Neural progenitor cell (in vitro differentiated cells): Measurements from ENCODE around the gene CHTOP. TPM values are rescaled to one million over a fixed set of nuclear protein-coding genes. Genes with fewer than 3 reads are reported as not detected.

Experiments
- DNase-seq: peaks from one replicate; pipeline ENCODE4 v3.0.0-alpha.2; 2016; ENCODE audit warnings: low spot score
- H2AFZ ChIP-seq: fragments of 200-600 bp; sonication (generic); replicated peaks from 2 replicates; pipeline ENCODE4 v1.6.1; 2016; ENCODE audit warnings: antibody characterized with exemption
- H3F3A ChIP-seq: fragments of 200-600 bp; sonication (generic); 2 replicates; pipeline ENCODE4 v1.6.1; 2016; ENCODE audit warnings: antibody characterized with exemption, low read depth
- H3K27ac ChIP-seq: fragments of 200-600 bp; sonication (generic); 2 replicates; pipeline ENCODE4 v1.5.1; 2016; ENCODE audit warnings: mild to moderate bottlenecking
- H3K27me3 ChIP-seq: fragments of 200-600 bp; sonication (generic); 2 replicates; pipeline ENCODE4 v1.6.1; 2016; ENCODE audit warnings: mild to moderate bottlenecking, moderate library complexity
- H3K36me3 ChIP-seq: fragments of 200-600 bp; sonication (generic); 2 replicates; pipeline ENCODE4 v1.5.1; 2016
- H3K4me1 ChIP-seq: fragments of 200-600 bp; sonication (generic); 2 replicates; pipeline ENCODE4 v1.6.1; 2016; ENCODE audit warnings: mixed run types
- H3K4me2 ChIP-seq: fragments of 200-600 bp; sonication (generic); 2 replicates; pipeline ENCODE4 v1.6.1; 2016
- H3K4me3 ChIP-seq: fragments of 200-600 bp; sonication (generic); 2 replicates; pipeline ENCODE4 v1.5.1; 2016
- H3K79me2 ChIP-seq: fragments of 200-600 bp; sonication (generic); 2 replicates; pipeline ENCODE4 v1.6.1; 2016; ENCODE audit warnings: low read depth
- H3K9ac ChIP-seq: fragments of 200-600 bp; sonication (generic); 2 replicates; pipeline ENCODE4 v1.6.1; 2016
- H3K9me3 ChIP-seq: fragments of 200-600 bp; sonication (generic); 2 replicates; pipeline ENCODE4 v1.5.1; 2016; ENCODE audit warnings: low read depth
- H4K20me1 ChIP-seq: fragments of 200-600 bp; sonication (generic); 2 replicates; pipeline ENCODE4 v1.6.1; 2016; ENCODE audit warnings: low read depth
- H3K27ac Mint-ChIP-seq: 3 replicates; pipeline ENCODE4 v1.8.0; 2021; ENCODE audit warnings: mixed read lengths
- H3K27me3 Mint-ChIP-seq: 2 replicates; pipeline ENCODE4 v1.8.0; 2022; ENCODE audit warnings: low read depth, mild to moderate bottlenecking, inconsistent platforms, moderate library complexity, mixed read lengths; ENCODE audit not compliant: insufficient read depth
- H3K36me3 Mint-ChIP-seq: 3 replicates; pipeline ENCODE4 v1.8.0; 2021; ENCODE audit warnings: mixed read lengths
- H3K4me1 Mint-ChIP-seq: 3 replicates; pipeline ENCODE4 v1.8.0; 2021; ENCODE audit warnings: mixed read lengths
- H3K4me3 Mint-ChIP-seq: 3 replicates; pipeline ENCODE4 v1.8.0; 2021; ENCODE audit warnings: mild to moderate bottlenecking, moderate library complexity, mixed read lengths
- H3K9me3 Mint-ChIP-seq: 3 replicates; pipeline ENCODE4 v1.8.0; 2020; ENCODE audit warnings: mixed read lengths
- EZH2 ChIP-seq: fragments of 200-600 bp; sonication (generic); IDR thresholded peaks from 2 replicates; pipeline ENCODE4 v1.6.1; 2017; ENCODE audit warnings: antibody characterized with exemption, mild to moderate bottlenecking, moderate library complexity
- EZH2phosphoT487 ChIP-seq: fragments of 200-600 bp; sonication (generic); IDR thresholded peaks from 2 replicates; pipeline ENCODE4 v1.6.1; 2017; ENCODE audit warnings: antibody characterized with exemption
- total RNA-seq: library from RNA; depleted of rRNA; stranded (reverse); fragments of >200 nt; gene quantifications from 2 replicates; pipeline ENCODE4 v1.2.3, GENCODE V29; 2015; ENCODE audit warnings: low replicate concordance
- TF ChIP-seq, protein P1 (sequence below): fragments of 200-600 bp; sonication (generic); IDR thresholded peaks from 2 replicates; pipeline ENCODE4 v1.5.1; 2017; ENCODE audit warnings: antibody characterized with exemption, mild to moderate bottlenecking

CHTOP gene
- total RNA-seq, 1 donor from 2014 or later, result 96.1 TPM

GRCh38 chr1:153612755-153613331, 21.0 kb upstream of the CHTOP start, which contains the start of gene S100A16:
Gene S100A16, minus strand, starts transcription at chr1:153613137. Its CDS starts 4,986 bp downstream, at chr1:153608151.
- no peak within 1 kb of the TSS for H3K27ac ChIP-seq
- no peak within 1 kb of the TSS for H3K9ac ChIP-seq
- DNase-seq, result no peak
- peaks cover 31% of the 10 kb centered on the region for H3K4me1 ChIP-seq
- Mint-ChIP-seq H3K36me3 (no peaks in the 10 kb centered on the region), H3K4me1 (peaks cover 24% of the 10 kb centered on the region), H3K9me3 (no peaks in the 10 kb centered on the region), H3K4me3 (no peak within 1 kb of the TSS), H3K27me3 (peaks cover 10% of the 10 kb centered on the region), H3K27ac (peak within 1 kb of the TSS; percentile 33)
- H3K4me3 ChIP-seq, result peak within 1 kb of the TSS; percentile 27
- no peaks in the 10 kb centered on the region for H3K27me3 ChIP-seq
- H4K20me1 ChIP-seq, result no peaks in the 10 kb centered on the region
- no peaks in the 10 kb centered on the region for H3K9me3 ChIP-seq
- H2AFZ ChIP-seq, result peak within 1 kb of the TSS; percentile 85
- TF ChIP-seq EZH2 (no peak), EZH2phosphoT487 (no peak)
- TF ChIP-seq, protein P1, sequence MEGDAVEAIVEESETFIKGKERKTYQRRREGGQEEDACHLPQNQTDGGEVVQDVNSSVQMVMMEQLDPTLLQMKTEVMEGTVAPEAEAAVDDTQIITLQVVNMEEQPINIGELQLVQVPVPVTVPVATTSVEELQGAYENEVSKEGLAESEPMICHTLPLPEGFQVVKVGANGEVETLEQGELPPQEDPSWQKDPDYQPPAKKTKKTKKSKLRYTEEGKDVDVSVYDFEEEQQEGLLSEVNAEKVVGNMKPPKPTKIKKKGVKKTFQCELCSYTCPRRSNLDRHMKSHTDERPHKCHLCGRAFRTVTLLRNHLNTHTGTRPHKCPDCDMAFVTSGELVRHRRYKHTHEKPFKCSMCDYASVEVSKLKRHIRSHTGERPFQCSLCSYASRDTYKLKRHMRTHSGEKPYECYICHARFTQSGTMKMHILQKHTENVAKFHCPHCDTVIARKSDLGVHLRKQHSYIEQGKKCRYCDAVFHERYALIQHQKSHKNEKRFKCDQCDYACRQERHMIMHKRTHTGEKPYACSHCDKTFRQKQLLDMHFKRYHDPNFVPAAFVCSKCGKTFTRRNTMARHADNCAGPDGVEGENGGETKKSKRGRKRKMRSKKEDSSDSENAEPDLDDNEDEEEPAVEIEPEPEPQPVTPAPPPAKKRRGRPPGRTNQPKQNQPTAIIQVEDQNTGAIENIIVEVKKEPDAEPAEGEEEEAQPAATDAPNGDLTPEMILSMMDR, result no peak
- peak within 1 kb of the TSS; percentile 67 for H3K4me2 ChIP-seq
- no peaks in the 10 kb centered on the region for H3F3A ChIP-seq
- no peaks in the 10 kb centered on the region for H3K79me2 ChIP-seq
- H3K36me3 ChIP-seq, result no peaks in the 10 kb centered on the region

DNA sequence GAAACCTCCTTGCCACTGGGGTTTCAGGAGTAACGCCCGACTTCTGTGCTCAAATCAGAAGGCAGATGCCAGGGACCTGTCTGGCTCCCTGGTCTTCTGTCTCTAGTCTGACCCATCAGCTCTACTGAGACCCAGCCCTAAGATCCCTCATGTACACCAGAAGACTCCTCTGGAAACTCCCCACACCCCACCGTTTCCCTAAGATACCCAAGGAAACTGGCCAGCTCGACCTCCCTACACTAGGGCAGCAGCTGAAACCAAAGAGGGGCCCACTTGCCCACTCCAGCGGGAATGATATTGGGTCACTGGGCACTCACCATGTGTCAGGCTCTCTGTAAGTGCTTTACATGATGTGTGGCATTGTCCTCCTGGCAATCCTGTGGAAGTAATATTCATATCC, 20.5 kb upstream of the CHTOP start:
- no peak overlapping the region for H3K9ac ChIP-seq
- Mint-ChIP-seq H3K27ac (peak overlapping the region; percentile 33), H3K4me1 (peaks cover 21% of the 10 kb centered on the region), H3K27me3 (peaks cover 10% of the 10 kb centered on the region), H3K4me3 (no peak overlapping the region), H3K36me3 (peaks cover under 1% of the 10 kb centered on the region), H3K9me3 (no peaks in the 10 kb centered on the region)
- H3K36me3 ChIP-seq, result no peaks in the 10 kb centered on the region
- H3K79me2 ChIP-seq, result no peaks in the 10 kb centered on the region
- DNase-seq, result no peak
- H3K4me1 ChIP-seq, result peaks cover 29% of the 10 kb centered on the region
- no peaks in the 10 kb centered on the region for H4K20me1 ChIP-seq
- H3K27me3 ChIP-seq, result no peaks in the 10 kb centered on the region
- no peaks in the 10 kb centered on the region for H3F3A ChIP-seq
- no peak overlapping the region for H3K27ac ChIP-seq
- no peak overlapping the region for H3K4me3 ChIP-seq
- no peak overlapping the region for H3K4me2 ChIP-seq
- H2AFZ ChIP-seq, result no peak overlapping the region
- TF ChIP-seq, protein P1, result no peak
- TF ChIP-seq EZH2 (no peak), EZH2phosphoT487 (no peak)
- no peaks in the 10 kb centered on the region for H3K9me3 ChIP-seq

DNA sequence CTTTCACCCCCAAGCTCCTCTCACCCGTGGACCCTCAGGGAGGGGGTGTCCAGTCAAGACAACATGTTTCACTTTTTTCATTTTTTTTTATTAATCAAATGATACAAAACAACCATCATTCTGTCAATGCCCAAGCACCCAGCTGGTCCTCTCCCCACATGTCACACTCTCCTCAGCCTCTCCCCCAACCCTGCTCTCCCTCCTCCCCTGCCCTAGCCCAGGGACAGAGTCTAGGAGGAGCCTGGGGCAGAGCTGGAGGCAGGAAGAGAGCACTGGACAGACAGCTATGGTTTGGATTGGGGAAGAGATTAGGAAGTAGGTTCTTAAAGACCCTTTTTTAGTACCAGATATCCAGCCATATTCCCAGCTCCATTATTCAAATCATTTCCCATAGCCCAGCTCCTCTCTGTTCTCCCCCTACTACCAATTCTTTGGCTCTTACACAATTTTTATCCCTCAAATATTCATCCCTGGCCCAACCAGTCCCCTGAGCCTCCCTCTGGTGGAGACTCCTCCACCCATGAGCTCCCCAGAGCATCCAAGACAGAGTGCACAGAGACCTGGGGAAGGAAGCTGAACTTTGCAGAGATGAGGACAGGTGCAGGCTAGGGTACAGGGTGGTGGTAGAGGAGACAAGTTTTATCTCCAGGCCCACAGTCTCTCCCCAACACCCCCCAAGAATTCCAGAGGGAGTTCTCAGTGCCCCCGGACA, 19.5 kb upstream of the CHTOP start:
- Mint-ChIP-seq H3K36me3 (peaks cover 5% of the 10 kb centered on the region), H3K4me3 (no peak overlapping the region)
- H3K4me1 ChIP-seq, result peaks cover 20% of the 10 kb centered on the region

More for the DNA sequence above, 19.5 kb upstream of the CHTOP start:
- no peak overlapping the region for H3K27ac ChIP-seq
- no peak overlapping the region for H3K4me2 ChIP-seq
- H3K4me1 Mint-ChIP-seq, result peaks cover 11% of the 10 kb centered on the region
- H3K27me3 Mint-ChIP-seq, result peaks cover 6% of the 10 kb centered on the region
- no peak overlapping the region for H3K4me3 ChIP-seq
- H3K27ac Mint-ChIP-seq, result peak overlapping the region; percentile 12
- H3K9me3 ChIP-seq, result no peaks in the 10 kb centered on the region
- DNase-seq, result no peak
- no peaks in the 10 kb centered on the region for H3K27me3 ChIP-seq
- no peaks in the 10 kb centered on the region for H3F3A ChIP-seq
- no peak overlapping the region for H3K9ac ChIP-seq
- no peaks in the 10 kb centered on the region for H4K20me1 ChIP-seq
- H3K36me3 ChIP-seq, result no peaks in the 10 kb centered on the region
- no peak overlapping the region for H2AFZ ChIP-seq
- H3K9me3 Mint-ChIP-seq, result no peaks in the 10 kb centered on the region
- H3K79me2 ChIP-seq, result no peaks in the 10 kb centered on the region
- TF ChIP-seq EZH2, result no peak
- TF ChIP-seq, protein P1, result no peak
- no peak for TF ChIP-seq EZH2phosphoT487
